IPS-15b (cell line): ENCODE measurements around the gene ST3GAL5.

Experiments used
- H3K27me3 ChIP-seq: one replicate; pipeline ENCODE4 v1.6.1; 2013; ENCODE audit warnings: low read length; ENCODE audit not compliant: control insufficient read depth, insufficient read depth
- H3K36me3 ChIP-seq: one replicate; pipeline ENCODE4 v1.6.1; 2013; ENCODE audit warnings: low read length; ENCODE audit not compliant: control insufficient read depth, insufficient read depth
- H3K4me1 ChIP-seq: one replicate; pipeline ENCODE4 v1.6.1; 2013; ENCODE audit warnings: mild to moderate bottlenecking, low read length; ENCODE audit not compliant: control insufficient read depth, insufficient read depth
- H3K4me3 ChIP-seq: one replicate; pipeline ENCODE4 v1.5.1; 2013; ENCODE audit warnings: low read depth, low read length
- H3K9ac ChIP-seq: one replicate; pipeline ENCODE4 v1.6.1; 2013; ENCODE audit warnings: low read depth, mild to moderate bottlenecking, low read length
- H3K9me3 ChIP-seq: one replicate; pipeline ENCODE4 v1.6.1; 2013; ENCODE audit warnings: mild to moderate bottlenecking, low read length; ENCODE audit not compliant: control insufficient read depth, insufficient read depth

ST3GAL5 gene

DNA sequence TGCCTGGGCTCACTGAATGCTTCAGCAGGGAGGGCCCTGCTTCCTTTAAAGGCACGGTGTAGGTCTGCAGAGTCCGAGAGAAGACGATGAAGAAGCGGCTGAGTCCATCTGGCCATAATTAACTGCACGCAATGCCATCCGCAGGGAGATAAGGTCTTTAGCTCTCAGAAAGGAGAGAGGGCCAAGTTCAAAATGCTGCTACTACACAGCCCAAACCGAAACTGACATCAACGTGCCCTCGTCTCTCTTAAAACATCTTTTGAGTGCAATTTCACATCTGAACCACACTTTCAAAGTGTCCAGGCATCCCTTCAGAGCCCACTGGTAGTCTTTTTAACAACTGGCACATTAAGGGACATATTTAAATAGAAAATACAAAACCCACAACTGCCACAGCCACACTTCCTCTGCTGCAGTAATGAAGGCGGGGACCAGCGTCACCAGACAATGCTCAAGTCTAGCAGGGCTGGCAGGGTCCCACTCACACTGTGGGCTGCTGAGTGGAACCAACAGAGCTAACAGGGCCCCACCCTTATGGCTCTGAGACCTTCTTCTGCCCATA lies 35.8 kb downstream of the ST3GAL5 start:
- Histone ChIP-seq H3K4me1 (no peaks in the 10 kb centered on the region), H3K4me3 (no peak overlapping the region), H3K9me3 (no peaks in the 10 kb centered on the region), H3K36me3 (no peaks in the 10 kb centered on the region), H3K9ac (no peak overlapping the region), H3K27me3 (no peaks in the 10 kb centered on the region)

DNA sequence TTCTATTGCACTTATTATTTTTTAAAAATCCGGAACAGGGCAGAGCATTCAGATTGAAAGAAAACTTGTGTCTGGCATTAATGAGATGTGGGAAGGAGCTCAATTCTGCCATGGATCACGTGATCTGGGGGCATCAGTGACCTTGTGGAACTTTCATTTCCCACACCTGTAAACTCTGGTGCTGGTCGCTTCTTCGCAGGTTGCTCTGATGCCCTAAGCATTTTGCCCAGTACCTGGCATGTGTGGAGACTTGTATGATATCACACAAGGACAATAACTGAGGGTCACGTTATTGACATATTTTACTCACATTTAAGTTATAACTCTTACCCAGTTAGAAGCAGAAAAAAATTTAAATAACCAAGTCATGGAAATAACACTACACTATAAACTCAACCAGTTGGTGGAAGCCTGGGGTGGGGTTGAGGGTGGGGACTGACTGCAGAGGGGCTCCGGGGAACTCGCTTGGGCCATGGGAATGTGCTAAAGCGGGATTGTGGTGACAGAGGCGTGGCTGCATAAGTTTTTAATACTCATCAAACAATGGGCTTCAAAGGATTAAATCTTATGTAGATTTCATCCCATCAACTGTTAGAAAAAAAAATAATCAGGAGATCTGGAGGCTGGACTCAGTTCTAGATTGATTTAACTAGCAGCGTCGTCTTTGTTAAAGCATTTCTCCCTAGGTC lies 36.5 kb downstream of the ST3GAL5 start:
- no peaks in the 10 kb centered on the region for H3K27me3 ChIP-seq
- H3K9ac ChIP-seq = no peak overlapping the region
- H3K4me3 ChIP-seq = no peak overlapping the region
- H3K4me1 ChIP-seq = no peaks in the 10 kb centered on the region
- no peaks in the 10 kb centered on the region for H3K9me3 ChIP-seq
- H3K36me3 ChIP-seq = no peaks in the 10 kb centered on the region

DNA sequence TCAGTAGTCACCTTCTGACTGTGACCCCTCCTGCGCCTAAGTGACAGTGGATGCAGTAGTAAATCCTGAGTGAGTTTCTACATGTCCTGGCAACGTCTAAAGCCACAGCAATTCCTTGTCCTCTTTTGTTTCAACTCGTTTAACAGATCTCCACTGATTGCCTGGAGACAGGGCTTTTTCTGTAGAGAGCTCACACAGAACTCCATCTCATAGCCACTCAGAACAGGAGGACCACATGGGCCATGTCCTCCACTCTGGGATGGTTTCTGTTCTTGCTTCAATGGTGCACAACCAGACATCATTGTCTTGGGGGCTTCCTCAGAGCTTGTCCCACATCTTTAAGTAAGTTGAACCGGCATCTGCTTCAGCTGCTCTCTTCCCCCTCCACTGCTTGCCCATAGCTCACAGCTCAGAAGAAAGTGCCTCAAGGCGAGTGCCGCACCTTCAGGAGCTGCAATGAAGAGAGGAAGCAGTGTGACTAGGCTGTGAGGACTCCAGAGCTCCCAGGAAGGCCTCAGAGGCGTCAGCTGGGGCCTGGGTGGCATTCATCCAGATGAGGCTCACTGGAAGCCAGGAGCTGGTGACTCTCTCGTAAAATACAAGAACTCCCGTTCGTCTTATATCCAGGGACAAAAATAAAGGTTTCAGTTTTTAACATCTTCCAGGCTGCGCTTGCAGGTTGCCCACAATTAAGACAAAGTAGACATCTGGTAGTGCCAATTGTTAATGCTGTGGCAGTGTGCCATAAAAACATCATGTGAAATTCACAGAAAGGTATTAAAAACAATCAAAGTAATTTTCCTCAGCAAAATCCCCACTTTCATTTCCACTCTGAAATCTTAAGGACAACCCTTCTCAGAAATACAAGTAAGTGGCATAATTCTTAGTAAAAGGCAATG lies 37.3 kb downstream of the ST3GAL5 start:
- Histone ChIP-seq H3K4me3 (no peak overlapping the region), H3K27me3 (no peaks in the 10 kb centered on the region), H3K9me3 (no peaks in the 10 kb centered on the region), H3K9ac (no peak overlapping the region), H3K36me3 (no peaks in the 10 kb centered on the region), H3K4me1 (no peaks in the 10 kb centered on the region)

DNA sequence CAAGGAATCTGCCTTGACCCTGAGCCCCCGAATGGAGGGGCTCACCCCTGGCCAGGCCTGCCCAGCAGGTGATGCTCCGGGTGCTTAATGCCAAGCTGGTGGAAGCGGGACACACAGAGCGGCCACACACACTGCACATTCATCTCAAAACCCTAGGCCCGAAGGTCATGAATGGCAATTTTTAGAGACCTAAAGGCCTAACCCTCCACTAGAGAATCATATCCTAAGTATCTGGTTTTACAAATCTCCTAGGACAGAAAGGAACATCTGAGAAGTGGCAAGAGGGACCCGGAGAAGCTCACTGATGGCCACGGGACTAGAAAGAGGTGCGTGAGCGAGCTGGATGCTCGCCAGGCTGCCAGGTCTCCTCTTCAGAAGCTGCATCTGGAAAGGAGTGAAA lies 38.3 kb downstream of the ST3GAL5 start:
- H3K4me1 ChIP-seq = no peaks in the 10 kb centered on the region
- H3K27me3 ChIP-seq = no peaks in the 10 kb centered on the region
- no peak overlapping the region for H3K9ac ChIP-seq
- no peaks in the 10 kb centered on the region for H3K36me3 ChIP-seq
- no peak overlapping the region for H3K4me3 ChIP-seq
- H3K9me3 ChIP-seq = no peaks in the 10 kb centered on the region

GRCh38 chr2:85847051-85847588 lies 41.7 kb downstream of the ST3GAL5 start:
- H3K27me3 ChIP-seq = no peaks in the 10 kb centered on the region
- H3K4me3 ChIP-seq = no peak overlapping the region
- H3K4me1 ChIP-seq = no peaks in the 10 kb centered on the region
- no peaks in the 10 kb centered on the region for H3K36me3 ChIP-seq
- no peaks in the 10 kb centered on the region for H3K9me3 ChIP-seq
- H3K9ac ChIP-seq = no peak overlapping the region

DNA sequence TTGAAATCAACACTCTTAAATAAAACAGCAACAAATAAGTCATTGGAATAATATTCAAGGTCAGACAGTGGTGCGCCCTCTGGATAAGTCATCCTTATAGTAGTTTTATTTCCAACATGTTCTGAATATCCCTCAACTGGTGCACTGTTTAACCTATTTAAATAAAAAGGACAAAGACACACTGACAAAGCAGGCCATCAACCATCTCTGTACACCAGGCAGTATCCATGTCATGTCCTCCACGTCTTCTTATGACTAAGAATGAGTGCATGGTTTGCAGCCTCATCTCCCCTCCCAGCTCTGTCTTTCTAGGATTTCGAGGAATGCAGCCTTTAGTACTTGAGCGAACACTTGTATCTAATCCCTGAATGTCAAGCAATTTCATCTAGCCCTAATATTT lies 42.4 kb downstream of the ST3GAL5 start:
- Histone ChIP-seq H3K36me3 (no peaks in the 10 kb centered on the region), H3K9me3 (no peaks in the 10 kb centered on the region), H3K27me3 (no peaks in the 10 kb centered on the region), H3K4me1 (no peaks in the 10 kb centered on the region), H3K4me3 (no peak overlapping the region), H3K9ac (no peak overlapping the region)

DNA sequence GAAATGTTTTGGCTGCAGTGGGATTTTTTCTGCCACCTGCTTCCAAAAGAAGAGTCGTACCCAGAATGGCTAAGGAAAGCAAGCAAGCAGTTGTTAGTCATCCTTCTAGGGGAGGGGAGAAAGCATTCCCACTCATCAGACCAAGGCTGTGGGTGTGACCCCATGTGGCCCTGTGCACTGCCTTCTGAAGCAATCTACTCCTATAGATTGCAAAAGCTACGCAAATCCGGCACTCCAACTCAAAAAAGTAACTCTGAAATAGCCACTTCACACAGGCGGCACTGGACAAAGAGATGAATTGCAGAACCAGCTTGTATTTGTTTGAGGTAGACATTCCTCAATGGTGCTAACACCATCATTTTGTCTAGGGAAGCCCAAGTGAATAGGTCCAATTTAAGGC lies 44.3 kb downstream of the ST3GAL5 start:
- Histone ChIP-seq H3K9ac (no peak overlapping the region), H3K9me3 (no peaks in the 10 kb centered on the region), H3K36me3 (no peaks in the 10 kb centered on the region), H3K4me1 (no peaks in the 10 kb centered on the region), H3K4me3 (no peak overlapping the region), H3K27me3 (no peaks in the 10 kb centered on the region)

DNA sequence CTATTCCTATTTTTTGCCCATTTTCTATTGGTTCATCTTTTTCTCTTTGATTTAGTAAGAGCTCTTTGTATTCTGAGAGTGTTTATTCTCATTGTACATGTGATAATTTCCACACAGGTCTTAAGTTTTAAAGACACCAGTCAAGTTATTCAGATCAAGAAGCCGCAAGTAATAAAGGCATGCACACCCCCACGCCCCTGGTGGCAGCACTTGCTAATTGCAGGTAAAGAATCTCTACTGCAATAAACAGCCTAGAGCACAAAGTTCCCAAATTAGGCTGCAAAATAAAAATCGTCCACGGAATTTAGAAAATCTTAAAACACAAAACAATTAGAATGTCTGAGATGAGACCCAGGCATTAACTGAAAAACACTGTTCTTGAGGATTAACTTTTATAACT lies 45.2 kb downstream of the ST3GAL5 start:
- no peaks in the 10 kb centered on the region for H3K27me3 ChIP-seq
- H3K9me3 ChIP-seq = no peaks in the 10 kb centered on the region
- no peak overlapping the region for H3K4me3 ChIP-seq
- no peaks in the 10 kb centered on the region for H3K4me1 ChIP-seq
- no peaks in the 10 kb centered on the region for H3K36me3 ChIP-seq
- no peak overlapping the region for H3K9ac ChIP-seq

- H3K4me1 ChIP-seq = no peaks in the 10 kb centered on the region
- no peaks in the 10 kb centered on the region for H3K36me3 ChIP-seq
- no peak overlapping the region for H3K9ac ChIP-seq
- no peaks in the 10 kb centered on the region for H3K27me3 ChIP-seq
- H3K9me3 ChIP-seq = no peaks in the 10 kb centered on the region
- no peak overlapping the region for H3K4me3 ChIP-seq
These were observed 48.7 kb downstream of the ST3GAL5 start for GRCh38 chr2:85840091-85840490.

DNA sequence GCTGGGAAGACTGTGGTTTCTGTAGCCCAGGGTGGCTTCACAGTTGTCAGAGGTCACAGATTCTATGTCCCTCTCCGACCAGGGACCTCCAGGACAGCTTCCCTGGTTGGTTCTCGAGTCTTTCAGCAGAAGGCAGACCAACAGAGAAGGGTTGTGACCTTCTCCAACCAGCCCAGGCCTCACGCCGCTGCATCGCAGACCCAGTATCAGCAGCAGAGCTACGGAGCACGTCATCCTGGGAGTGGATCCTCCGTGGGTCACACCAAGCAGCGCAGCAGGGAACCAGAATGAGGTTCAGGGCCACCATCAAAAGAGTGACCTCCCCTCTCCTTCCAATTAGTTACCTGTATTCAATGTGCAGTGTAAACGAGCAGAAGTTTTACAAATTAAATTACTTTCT lies 49.3 kb downstream of the ST3GAL5 start:
- no peaks in the 10 kb centered on the region for H3K27me3 ChIP-seq
- H3K4me3 ChIP-seq = no peak overlapping the region
- no peaks in the 10 kb centered on the region for H3K9me3 ChIP-seq
- no peak overlapping the region for H3K9ac ChIP-seq
- H3K36me3 ChIP-seq = no peaks in the 10 kb centered on the region
- no peaks in the 10 kb centered on the region for H3K4me1 ChIP-seq

DNA sequence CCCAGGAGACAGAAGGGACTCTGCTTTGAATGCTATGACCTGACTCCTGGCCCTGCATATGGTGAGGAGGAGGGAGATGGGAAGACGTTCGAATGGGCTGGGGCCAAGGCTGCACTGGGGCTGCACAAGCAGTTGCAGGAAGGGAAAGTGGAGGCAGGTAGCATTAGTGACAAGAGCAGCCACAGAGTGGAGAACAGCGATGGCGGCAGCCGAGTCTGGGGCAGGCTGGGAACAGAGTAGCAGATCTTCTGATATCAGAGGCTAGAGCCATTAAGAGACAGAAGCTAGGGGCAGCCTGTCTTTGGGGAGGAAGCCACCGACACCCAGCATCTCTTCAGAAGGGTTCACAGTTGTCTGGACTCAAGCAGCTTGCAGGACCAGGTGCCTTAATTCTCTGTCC lies 50.1 kb downstream of the ST3GAL5 start:
- no peaks in the 10 kb centered on the region for H3K27me3 ChIP-seq
- no peaks in the 10 kb centered on the region for H3K9me3 ChIP-seq
- no peak overlapping the region for H3K9ac ChIP-seq
- H3K36me3 ChIP-seq = no peaks in the 10 kb centered on the region
- no peak overlapping the region for H3K4me3 ChIP-seq
- no peaks in the 10 kb centered on the region for H3K4me1 ChIP-seq
